Measurements from ENCODE around the gene CDHR2.
A peak's percentile ranks its signal among the peaks of the same experiment; 100 is the strongest.

CDHR2 gene

GRCh38 chr5:176575488-176576422, 26.6 kb downstream of the CDHR2 start:
- Histone ChIP-seq H3K4me3 (ENCODE audit: low read depth, low read length) (no peak overlapping the region), H3K9me3 (ENCODE audit: severe bottlenecking) (no peaks in the 10 kb centered on the region), H3K27ac (no peak overlapping the region), H3K27me3 (ENCODE audit: insufficient read depth, low read depth, severe bottlenecking) (no peaks in the 10 kb centered on the region), H3K36me3 (no peaks in the 10 kb centered on the region)
- DNase-seq: no peak
- TF ChIP-seq, protein P1, sequence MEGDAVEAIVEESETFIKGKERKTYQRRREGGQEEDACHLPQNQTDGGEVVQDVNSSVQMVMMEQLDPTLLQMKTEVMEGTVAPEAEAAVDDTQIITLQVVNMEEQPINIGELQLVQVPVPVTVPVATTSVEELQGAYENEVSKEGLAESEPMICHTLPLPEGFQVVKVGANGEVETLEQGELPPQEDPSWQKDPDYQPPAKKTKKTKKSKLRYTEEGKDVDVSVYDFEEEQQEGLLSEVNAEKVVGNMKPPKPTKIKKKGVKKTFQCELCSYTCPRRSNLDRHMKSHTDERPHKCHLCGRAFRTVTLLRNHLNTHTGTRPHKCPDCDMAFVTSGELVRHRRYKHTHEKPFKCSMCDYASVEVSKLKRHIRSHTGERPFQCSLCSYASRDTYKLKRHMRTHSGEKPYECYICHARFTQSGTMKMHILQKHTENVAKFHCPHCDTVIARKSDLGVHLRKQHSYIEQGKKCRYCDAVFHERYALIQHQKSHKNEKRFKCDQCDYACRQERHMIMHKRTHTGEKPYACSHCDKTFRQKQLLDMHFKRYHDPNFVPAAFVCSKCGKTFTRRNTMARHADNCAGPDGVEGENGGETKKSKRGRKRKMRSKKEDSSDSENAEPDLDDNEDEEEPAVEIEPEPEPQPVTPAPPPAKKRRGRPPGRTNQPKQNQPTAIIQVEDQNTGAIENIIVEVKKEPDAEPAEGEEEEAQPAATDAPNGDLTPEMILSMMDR (IDR thresholded peaks at IDR 0.05; ENCODE audit: low read depth, low read length): no peak

DNA sequence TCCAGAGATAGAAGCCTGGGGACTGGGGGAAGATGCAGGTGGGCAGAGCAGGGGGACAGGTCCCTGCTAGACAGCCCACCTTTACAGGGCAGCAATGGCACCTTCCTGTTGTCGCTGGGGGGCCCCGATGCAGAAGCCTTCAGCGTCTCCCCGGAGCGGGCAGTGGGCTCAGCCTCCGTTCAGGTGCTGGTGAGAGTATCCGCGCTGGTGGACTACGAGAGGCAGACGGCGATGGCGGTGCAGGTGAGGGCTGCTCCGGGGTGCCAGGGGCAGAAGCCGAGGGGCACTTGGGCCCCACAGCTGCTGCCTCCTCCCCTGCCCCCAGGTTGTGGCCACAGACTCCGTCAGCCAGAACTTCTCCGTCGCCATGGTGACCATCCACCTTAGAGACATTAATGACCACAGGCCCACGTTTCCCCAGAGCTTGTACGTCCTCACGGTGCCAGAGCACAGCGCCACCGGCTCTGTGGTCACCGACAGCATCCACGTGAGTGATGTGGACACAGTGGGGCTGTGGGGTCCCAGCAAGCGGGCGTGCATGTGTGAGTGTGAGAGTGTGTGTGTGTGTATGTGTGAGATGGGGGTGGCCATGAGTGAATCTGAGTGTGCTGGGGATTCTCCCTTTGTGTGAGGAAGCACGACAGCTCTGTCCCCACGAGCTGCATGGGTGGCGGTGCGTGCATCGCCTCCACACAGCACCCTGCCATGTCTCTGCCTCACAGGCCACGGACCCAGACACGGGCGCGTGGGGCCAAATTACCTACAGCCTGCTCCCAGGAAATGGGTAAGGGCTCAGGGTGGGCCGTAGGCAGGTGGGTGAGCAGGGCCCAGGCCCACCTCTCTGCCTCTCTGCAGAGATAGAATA, 28.4 kb downstream of the CDHR2 start:
- DNase-seq: no peak
- Histone ChIP-seq H3K27me3 (ENCODE audit: insufficient read depth, low read depth, severe bottlenecking) (no peaks in the 10 kb centered on the region), H3K27ac (no peak overlapping the region; the same call in 1 of the 2 replicates), H3K36me3 (no peaks in the 10 kb centered on the region), H3K4me3 (ENCODE audit: low read depth, low read length) (no peak overlapping the region), H3K9me3 (ENCODE audit: severe bottlenecking) (no peaks in the 10 kb centered on the region)
- TF ChIP-seq, protein P1 (IDR thresholded peaks at IDR 0.05; ENCODE audit: low read depth, low read length): no peak

DNA sequence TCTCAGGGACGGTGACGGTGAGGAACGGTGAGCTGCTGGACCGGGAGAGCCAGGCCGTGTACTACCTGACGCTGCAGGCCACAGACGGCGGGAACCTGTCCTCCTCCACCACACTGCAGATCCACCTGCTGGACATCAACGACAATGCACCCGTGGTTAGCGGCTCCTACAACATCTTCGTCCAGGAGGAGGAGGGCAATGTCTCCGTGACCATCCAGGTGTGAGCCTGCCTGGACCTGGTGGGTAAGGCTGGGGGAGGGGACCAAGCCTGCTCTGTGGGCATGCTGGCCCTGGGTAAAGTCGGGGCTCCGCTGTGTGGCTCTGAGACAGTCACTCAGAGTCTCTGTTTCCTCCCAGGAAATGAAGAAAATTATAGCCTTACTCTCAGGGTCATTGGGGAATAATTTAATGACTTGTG, 29.3 kb downstream of the CDHR2 start:
- no peak overlapping the region for H3K27ac ChIP-seq
- peak; percentile 92 for DNase-seq
- no peaks in the 10 kb centered on the region for H3K9me3 ChIP-seq (ENCODE audit: severe bottlenecking)
- TF ChIP-seq, protein P1 (IDR thresholded peaks at IDR 0.05; ENCODE audit: low read depth, low read length): peak; percentile 95
- no peaks in the 10 kb centered on the region for H3K27me3 ChIP-seq (ENCODE audit: insufficient read depth, low read depth, severe bottlenecking)
- H3K36me3 ChIP-seq: no peaks in the 10 kb centered on the region
- no peak overlapping the region for H3K4me3 ChIP-seq (ENCODE audit: low read depth, low read length)

GRCh38 chr5:176579323-176579722, 30.2 kb downstream of the CDHR2 start:
- no peak for DNase-seq
- no peaks in the 10 kb centered on the region for H3K36me3 ChIP-seq
- H3K9me3 ChIP-seq (ENCODE audit: severe bottlenecking): no peaks in the 10 kb centered on the region
- H3K4me3 ChIP-seq (ENCODE audit: low read depth, low read length): no peak overlapping the region
- H3K27ac ChIP-seq: no peak overlapping the region
- no peaks in the 10 kb centered on the region for H3K27me3 ChIP-seq (ENCODE audit: insufficient read depth, low read depth, severe bottlenecking)
- TF ChIP-seq, protein P1 (IDR thresholded peaks at IDR 0.05; ENCODE audit: low read depth, low read length): no peak

GRCh38 chr5:176581361-176581760, 32.2 kb downstream of the CDHR2 start:
- Histone ChIP-seq H3K36me3 (no peaks in the 10 kb centered on the region), H3K27ac (no peak overlapping the region), H3K9me3 (ENCODE audit: severe bottlenecking) (peaks cover 6% of the 10 kb centered on the region), H3K4me3 (ENCODE audit: low read depth, low read length) (no peak overlapping the region), H3K27me3 (ENCODE audit: insufficient read depth, low read depth, severe bottlenecking) (no peaks in the 10 kb centered on the region)
- no peak for DNase-seq
- TF ChIP-seq, protein P1 (IDR thresholded peaks at IDR 0.05; ENCODE audit: low read depth, low read length): no peak

Data from WERI-Rb-1 (cell line).